ENCODE measurements around the gene ASPG.

ASPG gene

DNA sequence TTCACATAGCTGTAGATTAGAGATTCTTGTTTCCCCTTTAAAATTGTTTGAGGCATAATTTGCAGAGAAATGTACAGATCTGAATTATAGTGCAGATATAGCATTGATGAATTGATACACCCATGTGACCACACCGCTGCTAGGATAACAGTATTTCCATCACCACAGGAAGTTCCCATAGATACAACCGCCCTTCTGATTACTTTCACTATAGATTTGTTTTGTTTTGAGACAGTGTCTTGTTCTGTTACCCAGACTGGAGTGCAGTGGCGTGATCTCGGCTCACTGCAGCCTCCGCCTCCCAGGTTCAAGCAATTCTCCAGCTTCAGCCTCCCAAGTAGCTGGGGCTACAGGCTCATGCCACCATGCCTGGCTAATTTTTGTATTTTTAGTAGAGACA lies 8.8 kb upstream of the ASPG start:
- DNase-seq, result peak; percentile 52

DNA sequence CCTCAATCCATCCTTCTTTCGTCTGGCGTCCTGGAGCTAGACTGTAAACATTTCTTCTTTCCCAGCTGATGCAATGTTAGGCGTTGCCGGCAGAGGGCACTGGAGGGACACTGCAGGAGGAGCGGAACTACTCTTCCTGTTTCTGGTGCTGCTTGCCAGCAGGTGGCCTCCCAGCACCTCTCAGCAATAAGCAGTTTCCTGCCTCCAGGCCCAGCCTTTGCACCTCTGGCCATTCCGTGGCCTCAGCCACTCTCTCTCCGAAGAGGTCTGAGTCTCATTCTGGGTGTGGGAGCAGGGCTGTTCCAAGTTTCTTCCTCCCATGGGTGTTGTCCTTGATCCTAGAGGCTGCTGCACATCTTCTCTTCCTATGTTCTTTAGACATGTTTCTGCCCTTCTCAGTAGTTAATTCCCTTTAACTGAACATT lies 7.5 kb upstream of the ASPG start:
- peak; percentile 93 for DNase-seq

DNA sequence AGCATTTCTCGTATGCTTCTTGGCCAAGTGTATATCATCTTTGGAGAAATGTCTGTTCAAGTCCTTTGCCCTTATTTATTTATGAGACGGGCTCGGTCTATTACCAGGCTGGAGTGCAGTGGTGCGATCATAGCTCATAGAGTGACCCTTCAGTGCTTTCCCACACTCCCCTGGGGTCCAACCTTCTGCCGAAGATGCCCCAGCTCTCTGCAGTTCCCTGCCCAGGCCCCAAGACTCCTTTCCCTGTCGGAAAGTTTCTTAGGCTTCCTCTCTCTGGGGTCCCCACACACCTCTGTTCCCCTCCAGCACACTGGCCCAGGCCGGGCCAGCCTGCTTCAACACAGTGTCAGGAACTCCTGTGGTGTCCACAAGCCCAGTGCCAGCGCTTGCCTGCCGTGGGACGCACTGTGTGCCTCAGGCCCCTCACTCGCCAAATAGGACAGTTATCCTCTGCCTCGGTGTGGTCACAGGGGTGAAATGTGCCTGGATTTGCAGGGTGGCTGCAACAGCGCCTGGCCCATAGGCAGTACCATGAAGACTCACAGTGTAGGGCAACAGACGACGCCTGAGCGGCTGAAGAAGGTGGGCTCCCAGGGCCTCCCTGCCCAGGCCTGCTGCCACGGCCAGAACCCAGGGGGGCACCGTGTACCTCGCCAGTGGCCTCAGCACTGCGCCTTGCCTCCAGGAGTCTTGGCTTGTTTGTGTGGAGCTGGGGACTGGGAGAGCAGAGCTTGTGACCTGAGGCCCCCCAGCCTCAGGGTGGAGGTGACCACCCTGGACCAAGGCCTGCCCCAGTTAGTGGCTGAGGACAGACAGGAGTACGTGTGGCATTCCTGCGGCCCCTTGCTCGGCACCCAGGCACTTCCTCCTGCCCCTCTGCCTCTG lies 4.9 kb upstream of the ASPG start:
- DNase-seq, result no peak

DNA sequence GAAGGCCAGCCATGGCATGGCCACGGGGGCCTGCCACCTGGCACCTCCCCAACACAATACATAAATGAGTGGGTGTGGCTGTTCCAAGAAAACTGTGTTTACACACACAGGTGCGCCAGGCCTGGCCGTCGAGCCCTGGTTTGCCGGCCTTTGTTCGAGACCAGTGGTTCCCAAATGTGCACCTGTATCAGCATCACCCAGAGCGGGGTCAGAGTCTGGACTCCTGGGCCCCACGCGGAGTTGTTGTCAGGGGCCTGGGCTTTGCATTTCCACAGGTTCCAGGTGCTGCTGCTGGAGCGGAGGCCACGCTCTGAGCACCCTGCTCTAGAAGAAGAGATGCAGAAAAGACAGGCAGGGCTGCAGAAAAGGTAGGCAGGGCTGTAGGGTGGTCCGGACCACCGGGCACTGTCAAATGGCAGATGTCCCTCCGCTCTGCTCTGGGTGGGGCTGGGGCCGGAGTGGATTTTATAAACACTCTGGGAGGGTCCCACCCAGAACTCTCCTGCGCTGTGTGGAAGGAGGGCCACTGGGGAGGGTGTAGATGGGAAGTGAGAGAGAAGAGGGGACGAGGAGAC lies 4.2 kb upstream of the ASPG start:
- DNase-seq, result no peak

DNA sequence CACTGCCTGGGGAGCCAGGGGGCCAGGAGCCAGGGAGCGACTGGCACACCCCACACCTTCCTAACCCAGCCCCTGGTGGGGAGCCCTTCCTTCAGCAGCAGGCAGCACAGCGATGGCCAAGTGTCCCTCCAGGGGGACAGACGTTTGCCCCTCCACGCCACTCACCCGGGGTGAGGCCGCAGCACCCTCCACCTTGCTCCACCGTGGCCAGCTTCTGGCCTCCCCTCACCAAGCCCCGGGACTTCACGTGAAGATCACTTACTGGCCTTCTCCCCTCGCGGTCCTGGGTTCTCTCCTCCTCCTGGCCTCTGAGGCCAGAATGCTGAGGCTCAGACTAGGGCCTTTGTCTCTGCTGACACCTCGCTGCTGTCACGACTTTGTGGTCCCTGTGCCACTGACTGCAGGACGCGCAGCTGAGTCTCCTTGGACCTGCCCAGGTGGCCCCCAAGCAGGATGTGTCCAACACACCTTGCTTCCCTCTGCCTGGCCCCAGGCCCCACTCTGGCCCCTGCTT lies 3.5 kb upstream of the ASPG start:
- DNase-seq, result no peak

DNA sequence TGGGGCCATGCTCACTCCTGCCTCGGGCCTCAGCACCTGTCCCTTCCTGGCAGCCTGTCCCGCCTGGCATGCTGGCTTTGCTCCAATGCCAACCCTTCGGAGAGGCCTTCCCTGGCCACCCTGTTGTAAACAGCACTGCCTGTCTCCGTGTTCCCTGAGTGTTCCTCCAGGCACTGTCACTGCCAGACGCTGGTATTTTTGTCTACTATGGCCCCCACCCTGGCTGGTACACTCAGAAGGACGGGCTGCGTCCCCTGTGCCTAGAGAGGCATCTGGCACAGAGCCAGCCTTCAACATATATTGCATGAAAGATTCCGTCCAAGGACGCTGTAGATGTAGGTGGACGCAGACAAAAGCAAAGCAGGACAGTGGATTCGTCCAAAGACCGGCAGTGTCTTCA lies 2.7 kb upstream of the ASPG start:
- no peak for DNase-seq

DNA sequence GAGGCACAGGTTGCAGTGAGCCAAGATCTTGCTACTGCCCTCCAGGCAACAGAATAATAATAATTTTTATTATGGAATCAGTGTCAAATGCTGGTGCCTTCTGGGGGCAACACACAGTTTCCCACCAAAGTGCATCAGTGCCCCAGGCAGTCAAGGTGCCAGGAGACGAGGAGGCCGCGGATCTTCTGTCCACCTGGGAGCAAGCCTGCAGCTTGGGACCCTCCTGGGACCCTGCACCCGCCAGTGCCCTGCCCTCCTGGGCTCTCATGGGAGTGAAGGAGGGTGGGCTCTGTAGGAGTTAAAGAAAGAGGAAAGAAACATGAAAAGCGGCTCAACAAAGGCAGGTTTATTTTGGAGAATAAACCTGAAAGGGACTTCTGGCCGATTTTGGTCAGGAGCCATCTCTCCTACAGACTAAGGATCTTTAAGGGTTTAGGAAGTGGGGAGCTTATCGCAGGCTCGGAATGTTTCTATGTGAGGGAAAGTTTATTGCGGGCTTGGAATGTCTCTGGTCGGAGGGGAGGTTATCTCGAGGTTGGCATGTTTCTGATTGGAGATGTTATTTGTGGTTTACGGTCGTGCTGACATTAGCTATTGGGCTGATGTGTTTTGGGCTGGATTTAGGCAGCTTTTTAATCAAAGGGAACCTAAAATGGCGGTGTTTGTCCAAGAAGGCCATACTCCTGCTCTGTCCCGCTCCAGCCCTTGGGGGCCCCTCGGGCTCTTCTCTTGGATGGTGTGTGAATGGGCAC lies 1.1 kb upstream of the ASPG start:
- DNase-seq, result no peak

DNA sequence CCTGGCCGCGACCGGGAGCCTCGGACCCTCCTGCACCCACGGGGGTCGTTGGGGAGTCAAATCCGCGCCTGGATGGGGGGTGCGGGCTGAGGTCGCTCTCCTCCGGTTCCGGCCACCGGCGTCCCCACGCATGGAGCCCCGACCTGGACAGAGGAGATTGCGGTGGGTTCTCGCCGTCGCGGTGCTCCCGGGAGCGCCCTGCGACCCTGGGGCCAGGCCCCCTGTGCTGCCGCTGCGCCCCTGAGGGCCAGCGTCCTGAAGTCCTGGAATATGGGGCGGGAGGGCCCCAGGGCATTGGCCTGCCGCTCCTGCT lies 345 bp downstream of the ASPG start:
- no peak for DNase-seq

DNA sequence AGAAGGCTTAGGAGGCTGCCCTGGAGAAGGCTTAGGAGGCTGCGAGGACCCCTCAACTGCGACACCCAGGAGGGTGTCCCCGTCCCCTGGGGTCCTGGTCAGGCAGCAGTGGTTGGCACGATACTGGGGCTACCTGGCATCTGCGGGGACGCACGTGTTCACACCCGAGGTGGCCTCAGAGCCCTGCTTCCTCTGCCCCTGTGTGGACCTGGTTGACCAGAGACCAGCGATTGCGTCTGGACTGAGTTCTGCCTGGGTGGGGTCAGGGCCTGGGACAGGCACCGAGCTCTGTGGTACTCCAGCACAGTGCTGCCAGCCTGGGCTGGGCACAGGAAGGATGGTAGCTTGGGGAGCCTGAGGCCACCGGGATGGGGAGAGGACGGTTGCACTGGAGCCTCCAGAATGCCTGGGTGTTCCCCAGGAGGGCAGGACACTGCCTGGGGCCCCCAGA lies 735 bp downstream of the ASPG start:
- no peak for DNase-seq

DNA sequence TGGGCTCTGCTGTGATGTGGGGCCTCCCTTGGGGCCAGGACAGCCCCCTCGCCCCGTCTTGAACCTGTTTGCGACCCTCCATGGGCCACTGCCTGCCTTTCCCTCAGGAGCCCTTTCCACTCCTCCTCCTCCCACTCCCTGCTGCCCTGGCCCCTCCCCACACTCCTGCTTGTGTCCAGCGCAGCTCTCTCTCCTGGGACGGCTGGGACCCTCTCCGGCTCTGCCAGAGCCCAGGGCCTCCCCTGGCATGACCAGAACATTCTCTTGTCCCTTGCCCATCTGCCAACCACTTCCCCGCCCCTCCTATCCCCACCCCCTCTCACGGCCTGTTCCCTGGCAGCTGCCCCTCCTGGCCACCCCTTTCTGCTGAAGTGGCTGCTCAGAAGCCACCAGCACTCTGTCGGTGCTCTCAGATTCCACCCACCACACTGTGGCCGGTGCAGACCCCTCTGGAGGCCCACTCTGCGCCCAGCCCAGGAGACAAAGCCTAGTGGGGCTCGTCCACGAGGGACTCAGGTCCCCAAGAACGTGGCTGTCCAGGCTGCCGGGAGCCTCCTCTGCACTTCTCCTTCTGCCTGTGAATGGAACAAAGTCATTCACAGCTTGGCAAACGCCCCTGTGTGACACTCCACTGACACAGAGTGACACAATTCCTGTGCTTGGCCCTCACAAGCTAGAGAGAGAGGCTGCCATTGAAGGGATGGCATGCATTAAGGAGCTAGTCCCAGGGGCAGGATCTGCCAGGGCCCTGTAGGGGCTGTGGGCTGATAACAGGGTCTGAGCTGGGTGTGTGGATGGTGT lies 1.4 kb downstream of the ASPG start:
- DNase-seq, result no peak

DNA sequence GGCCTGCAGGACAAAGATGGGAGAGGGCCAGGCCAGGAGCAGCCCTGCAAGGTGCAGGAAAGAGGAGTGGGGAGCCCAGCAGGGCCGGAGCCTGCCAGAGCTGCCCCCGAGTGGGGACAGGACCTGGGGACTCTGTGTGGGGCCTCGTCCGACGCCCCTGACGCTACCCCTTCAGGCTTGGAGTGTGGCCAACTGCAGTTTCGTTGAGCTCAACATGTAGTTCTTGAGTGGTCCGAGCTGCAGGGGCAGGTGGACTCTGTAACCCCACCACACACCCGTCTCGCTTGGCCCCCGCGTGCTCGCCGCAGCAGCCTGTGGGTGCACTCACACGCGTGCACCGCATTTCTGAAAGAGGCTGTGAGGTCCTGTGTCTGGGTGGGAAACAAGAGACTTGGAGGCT lies 2.0 kb downstream of the ASPG start:
- no peak for DNase-seq

DNA sequence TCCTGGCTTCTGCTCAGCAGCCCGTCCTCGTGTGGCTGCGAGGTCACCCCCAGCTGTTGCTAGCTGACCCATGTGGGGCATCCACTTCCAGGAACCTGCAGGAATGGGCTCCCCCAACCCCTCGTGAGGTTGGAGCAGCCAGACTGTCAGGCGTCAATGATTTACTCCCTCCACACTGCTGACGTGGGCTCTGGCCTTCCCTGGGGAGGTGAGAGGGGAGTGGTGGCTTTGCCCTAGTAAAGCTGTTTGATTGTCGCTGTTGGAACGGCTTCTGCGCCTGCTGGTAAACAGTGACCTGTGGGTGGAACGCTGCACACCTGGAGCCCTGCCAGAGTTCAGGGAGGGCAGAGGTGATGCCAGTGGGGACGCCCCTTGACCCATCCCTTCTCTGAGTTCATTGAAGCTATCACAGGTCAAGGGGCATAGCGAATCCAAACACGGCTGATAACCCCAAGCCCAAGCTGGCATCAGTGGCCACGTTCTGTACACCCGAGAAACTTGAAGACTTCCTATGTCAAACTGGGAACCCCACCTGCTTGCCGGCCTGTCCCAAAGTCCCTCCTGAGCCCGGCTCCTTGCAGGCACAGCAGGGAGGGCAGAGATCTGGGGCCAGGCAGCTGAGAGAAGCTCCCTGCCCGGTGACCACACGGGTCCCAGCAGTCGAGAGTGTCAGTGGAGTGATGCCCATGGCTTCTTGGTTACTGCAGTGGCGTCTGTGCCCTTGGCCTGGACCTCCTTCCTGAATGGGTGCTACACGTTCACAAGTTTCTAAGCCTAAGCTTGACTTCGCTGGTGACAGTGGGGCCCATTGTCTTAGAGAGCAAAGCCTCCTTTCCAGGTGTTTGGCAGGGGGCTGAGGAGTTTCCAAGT lies 2.7 kb downstream of the ASPG start:
- no peak for DNase-seq

DNA sequence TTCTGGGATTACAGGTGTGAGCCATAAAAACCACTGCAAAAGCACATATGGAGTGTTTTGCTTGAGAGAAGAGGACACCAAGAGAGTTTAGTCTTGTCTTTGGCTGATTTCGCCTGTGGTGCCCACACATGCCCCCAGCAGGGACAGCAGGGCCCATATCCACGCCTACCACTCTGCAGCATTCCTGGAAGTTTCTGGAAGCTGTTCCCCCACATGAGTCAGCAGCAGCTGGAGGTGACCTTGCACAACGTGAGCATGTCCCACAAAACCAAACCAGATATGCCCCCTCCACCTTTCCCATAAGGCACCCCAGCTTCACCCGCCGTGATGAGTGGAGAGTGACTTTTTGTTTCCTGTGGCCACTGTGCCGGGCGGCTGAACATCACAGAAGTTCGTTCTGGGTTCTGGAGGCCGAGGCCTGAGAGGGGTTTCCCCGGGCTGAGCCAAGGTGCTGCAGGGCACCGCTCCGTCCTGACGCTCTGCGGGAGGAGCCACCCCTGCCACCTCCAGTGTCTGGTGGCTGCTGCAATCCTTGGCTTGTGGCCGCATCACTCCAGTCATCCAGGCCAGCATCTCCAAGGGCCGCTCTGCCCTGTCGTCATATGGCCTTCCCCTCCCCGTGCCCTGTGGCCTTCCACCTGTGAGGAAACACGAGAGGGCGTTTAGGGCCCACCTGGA lies 4.7 kb downstream of the ASPG start:
- DNase-seq, result no peak

DNA sequence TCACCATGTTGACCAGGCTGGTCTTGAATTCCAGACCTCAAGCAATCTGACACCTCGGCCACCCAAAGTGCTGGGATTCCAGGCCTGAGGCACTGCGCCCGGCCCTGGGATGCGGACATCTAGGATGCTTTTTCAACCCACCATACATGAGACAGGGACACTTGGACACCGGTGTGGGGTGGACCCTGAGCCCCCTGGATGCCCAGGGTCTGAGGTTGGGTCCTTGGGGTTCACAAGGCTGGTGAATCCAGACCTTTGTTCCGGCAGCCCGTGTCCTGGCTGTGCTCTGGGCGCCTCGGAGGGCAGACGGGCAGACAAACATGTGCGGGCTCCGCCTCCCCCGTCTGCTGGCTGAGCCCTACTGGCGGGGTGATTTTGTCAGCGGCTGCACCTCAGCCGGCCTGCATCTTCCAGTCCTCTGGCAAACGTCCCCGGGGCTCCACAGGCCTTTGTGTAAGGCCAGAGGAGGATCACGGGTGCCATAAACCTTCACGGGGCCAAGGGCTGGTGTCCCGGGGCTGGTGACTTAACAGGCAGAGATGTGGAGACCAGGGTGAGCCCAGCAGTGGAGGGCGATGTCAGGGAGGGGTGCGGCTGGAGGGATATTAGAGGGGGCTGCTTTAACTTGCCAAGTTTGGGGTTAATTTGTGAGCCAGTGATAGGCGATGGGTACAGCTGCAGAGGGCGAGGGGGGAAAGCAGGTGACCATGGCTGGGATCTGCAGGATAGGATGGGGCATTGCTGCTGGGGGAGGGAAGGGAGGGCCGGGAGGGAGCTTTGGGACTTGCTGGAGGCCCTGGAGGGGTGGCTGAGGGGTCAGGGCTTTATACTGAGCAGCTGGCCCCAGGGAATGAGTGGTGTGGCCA lies 5.8 kb downstream of the ASPG start:
- no peak for DNase-seq

DNA sequence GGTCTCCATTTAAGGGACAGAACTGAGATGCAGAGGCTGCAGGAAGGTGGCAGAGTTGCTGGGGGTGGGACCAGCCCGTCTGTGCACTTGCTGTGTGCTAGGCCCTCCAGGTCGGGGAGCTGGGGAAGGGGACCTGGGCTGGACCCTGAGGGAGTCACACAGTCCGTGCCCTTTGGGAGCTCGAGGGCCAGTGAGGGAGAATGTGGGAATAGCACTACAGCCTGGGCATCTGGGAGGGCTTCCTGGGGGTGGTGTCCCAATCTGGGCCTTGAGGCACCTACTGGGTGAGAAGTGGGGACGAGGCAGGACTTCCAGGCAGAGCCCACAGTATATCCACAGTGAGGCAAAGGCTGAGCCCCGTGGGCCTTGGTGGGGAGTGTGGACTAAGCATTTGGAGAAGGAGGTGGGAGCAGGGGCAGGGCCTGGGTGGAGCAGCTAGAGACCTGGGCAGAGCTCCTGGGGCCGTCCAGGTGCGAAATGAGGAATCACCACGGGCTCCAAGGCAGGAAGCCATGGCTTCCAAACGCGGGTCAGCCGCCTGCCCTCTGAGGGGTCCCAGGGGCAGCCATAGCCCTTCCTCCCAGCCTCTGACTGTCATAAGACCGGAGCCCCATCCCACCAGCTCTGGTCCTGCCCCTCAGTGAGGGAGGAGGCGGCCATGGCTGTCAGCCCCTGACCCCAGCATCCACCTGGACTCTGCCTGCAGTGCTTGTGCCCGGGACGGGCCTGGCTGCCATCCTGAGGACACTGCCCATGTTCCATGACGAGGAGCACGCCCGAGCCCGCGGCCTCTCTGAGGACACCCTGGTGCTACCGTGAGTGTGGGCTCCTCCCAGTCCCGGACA lies 6.6 kb downstream of the ASPG start:
- no peak for DNase-seq

DNA sequence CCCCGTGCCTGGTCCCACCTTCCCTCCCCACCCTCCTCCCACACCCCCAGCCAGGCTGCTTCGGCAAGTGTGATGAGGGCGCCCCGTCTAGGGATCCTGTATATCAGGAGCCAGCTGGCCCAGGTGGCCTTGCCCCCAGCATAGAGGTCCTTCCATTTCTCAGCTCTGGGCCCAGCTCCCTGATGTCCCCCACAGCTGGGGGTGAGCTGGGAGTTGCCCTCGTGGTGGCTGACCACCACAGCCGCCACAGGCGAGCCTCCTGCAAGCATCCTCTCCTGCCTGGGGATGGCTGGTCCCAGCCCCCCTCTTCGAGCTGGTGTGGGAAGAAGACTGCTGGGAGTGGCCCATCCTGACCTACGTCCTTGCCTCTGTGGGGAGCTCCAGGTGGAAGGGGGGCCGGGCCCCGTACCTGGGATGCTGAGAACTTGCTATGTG lies 7.4 kb downstream of the ASPG start:
- no peak for DNase-seq

DNA sequence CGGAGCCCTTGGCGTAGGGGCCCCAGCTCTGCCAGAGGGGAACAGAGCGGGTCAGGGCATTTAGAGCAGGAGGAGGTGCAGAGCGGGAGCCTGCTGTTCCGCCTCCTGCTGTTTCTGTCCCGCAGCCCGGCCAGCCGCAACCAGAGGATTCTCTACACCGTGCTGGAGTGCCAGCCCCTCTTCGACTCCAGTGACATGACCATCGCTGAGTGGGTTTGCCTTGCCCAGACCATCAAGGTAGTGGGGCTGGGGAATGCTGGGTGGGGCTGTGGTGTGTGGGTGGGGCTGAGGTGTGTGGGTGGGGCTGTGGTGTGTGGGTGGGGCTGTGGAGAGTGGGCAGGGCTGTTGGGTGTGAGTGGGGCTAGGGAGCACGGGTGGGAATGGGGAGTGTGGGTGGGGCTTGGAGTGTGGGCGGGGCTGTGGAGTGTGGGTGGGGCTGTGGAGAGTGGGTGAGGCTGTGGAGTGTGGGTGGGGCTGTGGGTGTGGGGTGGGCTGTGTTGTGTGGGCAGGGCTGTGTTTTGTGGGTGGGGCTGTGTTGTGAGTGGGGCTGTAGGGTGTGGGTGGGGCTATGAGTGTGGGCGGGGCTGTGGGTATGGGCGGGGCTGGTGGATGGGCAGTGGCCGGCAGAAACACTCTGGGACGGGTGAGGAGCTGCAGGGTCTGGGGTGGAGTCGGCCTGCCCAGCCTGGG lies 8.0 kb downstream of the ASPG start:
- peak; percentile 16 for DNase-seq

DNA sequence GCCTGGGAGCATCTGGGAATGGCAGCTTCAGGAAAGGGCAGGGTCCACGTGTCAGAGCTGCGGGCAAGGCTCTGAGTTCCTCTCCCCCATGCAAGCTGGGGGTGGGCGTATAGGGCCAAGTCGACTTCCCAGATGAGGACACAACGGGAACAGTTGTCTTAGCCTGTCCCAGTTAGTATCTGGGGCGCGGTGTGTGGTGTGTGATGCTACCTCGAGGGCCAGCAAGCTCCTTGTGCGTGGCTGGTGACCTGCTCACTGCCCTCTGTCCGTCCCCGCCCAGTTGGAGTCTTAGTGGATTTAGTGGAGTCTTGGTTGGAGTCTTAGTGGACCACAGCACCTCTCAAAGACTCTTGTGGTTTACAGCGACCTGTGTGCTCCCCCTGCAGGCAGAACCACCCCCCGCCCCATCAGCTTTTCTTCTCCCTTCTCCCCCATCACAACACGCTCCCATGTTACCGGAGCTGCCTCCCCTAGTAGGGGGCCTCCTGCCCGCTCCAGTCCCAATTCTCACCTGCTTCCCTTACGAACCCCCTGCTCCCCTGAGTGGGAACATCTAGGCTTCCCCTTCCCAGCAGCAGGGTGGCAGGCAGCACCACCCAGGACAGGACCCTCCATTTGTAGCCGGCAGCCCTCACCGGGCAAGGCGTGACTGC lies 8.7 kb downstream of the ASPG start:
- no peak for DNase-seq

Measured in activated CD4-positive, alpha-beta T cell treated with anti-CD3 and anti-CD28 coated beads, Interleukin-2, amount 50 U/mL, for 16 hours (primary cell).